GM23338 (cell line): ENCODE results near the gene TNNT3. TPM values are rescaled to one million over a fixed set of nuclear protein-coding genes. Genes with fewer than 3 reads are reported as not detected.

Experiments
- ATAC-seq: fragments of 200-7000 bp; cut with Tn5 transposase; 3 replicates; pipeline ENCODE4 v1.9.1; 2020
- DNase-seq: peaks from one replicate; pipeline ENCODE4 v3.0.0-alpha.2; 2015; ENCODE audit warnings: low spot score
- H2AFZ ChIP-seq: fragments of 200-600 bp; sonication (generic); 2 replicates; pipeline ENCODE4 v1.8.0; 2016; ENCODE audit warnings: antibody characterized with exemption, mild to moderate bottlenecking, moderate library complexity
- H3F3A ChIP-seq: fragments of 200-600 bp; sonication (generic); replicated peaks from 2 replicates; pipeline ENCODE4 v1.8.0; 2017; ENCODE audit warnings: antibody characterized with exemption, mixed run types, low read depth
- H3K27ac ChIP-seq: fragments of 200-600 bp; sonication (generic); 2 replicates; pipeline ENCODE4 v1.6.1; 2016; ENCODE audit warnings: low read depth
- H3K27me3 ChIP-seq: fragments of 200-600 bp; sonication (generic); 2 replicates; pipeline ENCODE4 v1.8.0; 2016; ENCODE audit warnings: mild to moderate bottlenecking, mixed run types, moderate library complexity; ENCODE audit not compliant: insufficient read depth
- H3K36me3 ChIP-seq: fragments of 200-600 bp; sonication (generic); 2 replicates; pipeline ENCODE4 v1.8.0; 2016; ENCODE audit warnings: mild to moderate bottlenecking; ENCODE audit not compliant: insufficient read depth
- H3K4me1 ChIP-seq: fragments of 200-600 bp; sonication (generic); 2 replicates; pipeline ENCODE4 v1.8.0; 2016; ENCODE audit warnings: mild to moderate bottlenecking, moderate library complexity; ENCODE audit not compliant: insufficient read depth
- H3K4me2 ChIP-seq: fragments of 200-600 bp; sonication (generic); 2 replicates; pipeline ENCODE4 v1.7.1; 2017; ENCODE audit warnings: mixed run types
- H3K4me3 ChIP-seq: fragments of 200-600 bp; sonication (generic); 2 replicates; pipeline ENCODE4 v1.6.1; 2016; ENCODE audit warnings: mixed run types
- H3K79me2 ChIP-seq: fragments of 200-600 bp; sonication (generic); replicated peaks from 2 replicates; pipeline ENCODE4 v1.8.0; 2017; ENCODE audit warnings: mild to moderate bottlenecking; ENCODE audit not compliant: insufficient read depth
- H3K9me2 ChIP-seq: fragments of 200-600 bp; sonication (generic); 2 replicates; pipeline ENCODE4 v1.8.0; 2017; ENCODE audit not compliant: insufficient read depth
- H4K20me1 ChIP-seq: fragments of 200-600 bp; sonication (generic); replicated peaks from 2 replicates; pipeline ENCODE4 v1.8.0; 2017; ENCODE audit warnings: mild to moderate bottlenecking; ENCODE audit not compliant: insufficient read depth
- H3K27ac Mint-ChIP-seq: 2 replicates; pipeline ENCODE4 v1.8.0; 2020; ENCODE audit warnings: inconsistent platforms, mild to moderate bottlenecking, moderate library complexity, mixed read lengths
- H3K27me3 Mint-ChIP-seq: 3 replicates; pipeline ENCODE4 v1.8.0; 2022; ENCODE audit warnings: low read depth, mild to moderate bottlenecking, moderate library complexity, mixed read lengths, inconsistent platforms; ENCODE audit not compliant: insufficient read depth, poor library complexity
- H3K36me3 Mint-ChIP-seq: 3 replicates; pipeline ENCODE4 v1.8.0; 2021; ENCODE audit warnings: low read depth, mild to moderate bottlenecking, inconsistent platforms, moderate library complexity, mixed read lengths
- H3K4me1 Mint-ChIP-seq: 3 replicates; pipeline ENCODE4 v1.8.0; 2020; ENCODE audit warnings: mild to moderate bottlenecking, inconsistent platforms, mixed read lengths
- H3K4me3 Mint-ChIP-seq: 3 replicates; pipeline ENCODE4 v1.8.0; 2021; ENCODE audit warnings: moderate library complexity, mild to moderate bottlenecking, inconsistent platforms, mixed read lengths
- H3K9me3 Mint-ChIP-seq: 3 replicates; pipeline ENCODE4 v1.8.0; 2020; ENCODE audit warnings: moderate library complexity, mild to moderate bottlenecking, inconsistent platforms, mixed read lengths
- CTCF ChIP-seq, 2 experiments: fragments of 200-600 bp in 1 of 2; sonication (generic) in 1 of 2; conservative IDR thresholded peaks; 2 replicates each; pipeline versions ENCODE4 v1.5.1 to v1.6.1; 2016 to 2017; ENCODE audit warnings: antibody characterized with exemption in 2 of 2, low read depth in 2 of 2, mild to moderate bottlenecking in 2 of 2, moderate library complexity in 1 of 2
- ETS1 ChIP-seq: IDR thresholded peaks from 2 replicates; pipeline ENCODE4 v1.6.1; 2016; ENCODE audit warnings: antibody characterized with exemption
- NANOG ChIP-seq: IDR thresholded peaks from 2 replicates; pipeline ENCODE4 v1.6.1; 2016; ENCODE audit warnings: antibody characterized with exemption, borderline replicate concordance
- polyA plus RNA-seq: library from polyadenylated mRNA; unstranded; fragments of >200 nt; fragmentation: Nextera tagmentation; extraction: Ambion mirVana; gene quantifications from 2 replicates; pipeline ENCODE4 v1.2.1, GENCODE V29; 2016
- total RNA-seq: library from RNA; depleted of rRNA; stranded (reverse); fragments of >200 nt; shearing (Covaris generic); gene quantifications from 2 replicates; pipeline ENCODE4 v1.2.3, GENCODE V29; 2014

The TNNT3 gene
- total and polyA plus RNA-seq, 2 experiments from 2014 or later, result not detected

- no peak overlapping the region for H3K4me2 ChIP-seq
- H3K36me3 ChIP-seq, result no peaks in the 10 kb centered on the region
- H3K4me1 ChIP-seq, result no peaks in the 10 kb centered on the region
- H3K4me3 Mint-ChIP-seq, result no peak overlapping the region
- no peaks in the 10 kb centered on the region; the same call in 2 of the 3 replicates for H3K36me3 Mint-ChIP-seq
- ATAC-seq (peak; percentile 93), DNase-seq (peak; percentile 59)
- H3K27ac ChIP-seq, result no peak overlapping the region
- no peaks in the 10 kb centered on the region for H4K20me1 ChIP-seq
- H2AFZ ChIP-seq, result no peak overlapping the region
- H3K9me2 ChIP-seq, result no peaks in the 10 kb centered on the region
- no peaks in the 10 kb centered on the region for H3K27me3 ChIP-seq
- H3K4me3 ChIP-seq, result no peak overlapping the region
- H3K27ac Mint-ChIP-seq, result no peak overlapping the region
- no peaks in the 10 kb centered on the region for H3K4me1 Mint-ChIP-seq
- H3K9me3 Mint-ChIP-seq, result peaks cover 6% of the 10 kb centered on the region; the same call in 2 of the 3 replicates
- no peaks in the 10 kb centered on the region for H3K79me2 ChIP-seq
- peak; percentile 53 to 71 for TF ChIP-seq CTCF (conservative IDR thresholded peaks at IDR 0.05; ENCODE audit: low read depth in 2 of 2)
- TF ChIP-seq NANOG, result no peak
- H3F3A ChIP-seq, result no peaks in the 10 kb centered on the region
- peaks cover 5% of the 10 kb centered on the region for H3K27me3 Mint-ChIP-seq
Measured at GRCh38 chr11:1917523-1918435, 1.7 kb upstream of the TNNT3 start.

GRCh38 chr11:1918436-1919315 is 827 bp upstream of the TNNT3 start:
- Histone ChIP-seq H4K20me1 (no peaks in the 10 kb centered on the region), H3K4me2 (no peak overlapping the region), H3K27me3 (no peaks in the 10 kb centered on the region), H3K79me2 (no peaks in the 10 kb centered on the region), H2AFZ (no peak overlapping the region), H3K4me3 (no peak overlapping the region), H3K4me1 (no peaks in the 10 kb centered on the region), H3K9me2 (no peaks in the 10 kb centered on the region), H3F3A (no peaks in the 10 kb centered on the region), H3K36me3 (no peaks in the 10 kb centered on the region), H3K27ac (no peak overlapping the region)
- TF ChIP-seq ETS1, result no peak
- Mint-ChIP-seq H3K27ac (no peak overlapping the region), H3K4me1 (no peaks in the 10 kb centered on the region), H3K4me3 (no peak overlapping the region), H3K36me3 (no peaks in the 10 kb centered on the region; the same call in 2 of the 3 replicates), H3K9me3 (peaks cover 6% of the 10 kb centered on the region; the same call in 2 of the 3 replicates), H3K27me3 (peaks cover 3% of the 10 kb centered on the region)
- ATAC-seq (no peak), DNase-seq (no peak)
